Lower leg skin (tissue), 4 donors: ENCODE results near the gene GNG12. TPM values are rescaled to one million over a fixed set of nuclear protein-coding genes. Genes with fewer than 3 reads are reported as not detected.

Experiments
- DNase-seq, 2 donors: peaks; one replicate each; pipeline ENCODE4 v3.0.0-alpha.2; 2019; ENCODE audit warnings: low spot score in 2 of 2
- H3K4me3 ChIP-seq: fragments of 200-600 bp; sonication (generic); 2 replicates; pipeline ENCODE4 v1.5.1; 2017; ENCODE audit warnings: mild to moderate bottlenecking, low read depth; ENCODE audit not compliant: poor library complexity, severe bottlenecking
- POLR2A ChIP-seq, 2 donors: fragments of 450-650 bp; IDR thresholded peaks; one replicate each; pipeline ENCODE4 v1.6.1; 2016 to 2017; ENCODE audit warnings: antibody characterized with exemption in 2 of 2, mild to moderate bottlenecking in 1 of 2, moderate library complexity in 1 of 2
- WGBS, 2 donors: methylation state at CpG; one replicate each; pipeline ENCODE4 v1.1.5; 2018; 5-methylcytosine and 5-hydroxymethylcytosine counted together
- intact Hi-C: fragments of 100-400 bp; cut with DNase I; formaldehyde crosslinking; loops from one replicate; pipeline ENCODE4 v1.15.0; 2023; ENCODE audit warnings: low total_unique reads
- total RNA-seq, 4 donors: library from RNA; depleted of rRNA; stranded (reverse); fragments of >200 nt; gene quantifications; one replicate each; pipeline ENCODE4 v1.1.0, GENCODE V29; 2016
- TF ChIP-seq, protein P1 (sequence below), 3 donors: fragments of 450-650 bp; IDR thresholded peaks; one replicate each; pipeline ENCODE4 v1.5.1; 2016; ENCODE audit warnings: antibody characterized with exemption in 3 of 3, mild to moderate bottlenecking in 3 of 3, moderate library complexity in 2 of 3

The GNG12 gene
- total RNA-seq, 4 donors from 2014 or later: 89.7 to 113 (median 99.2) TPM

DNA sequence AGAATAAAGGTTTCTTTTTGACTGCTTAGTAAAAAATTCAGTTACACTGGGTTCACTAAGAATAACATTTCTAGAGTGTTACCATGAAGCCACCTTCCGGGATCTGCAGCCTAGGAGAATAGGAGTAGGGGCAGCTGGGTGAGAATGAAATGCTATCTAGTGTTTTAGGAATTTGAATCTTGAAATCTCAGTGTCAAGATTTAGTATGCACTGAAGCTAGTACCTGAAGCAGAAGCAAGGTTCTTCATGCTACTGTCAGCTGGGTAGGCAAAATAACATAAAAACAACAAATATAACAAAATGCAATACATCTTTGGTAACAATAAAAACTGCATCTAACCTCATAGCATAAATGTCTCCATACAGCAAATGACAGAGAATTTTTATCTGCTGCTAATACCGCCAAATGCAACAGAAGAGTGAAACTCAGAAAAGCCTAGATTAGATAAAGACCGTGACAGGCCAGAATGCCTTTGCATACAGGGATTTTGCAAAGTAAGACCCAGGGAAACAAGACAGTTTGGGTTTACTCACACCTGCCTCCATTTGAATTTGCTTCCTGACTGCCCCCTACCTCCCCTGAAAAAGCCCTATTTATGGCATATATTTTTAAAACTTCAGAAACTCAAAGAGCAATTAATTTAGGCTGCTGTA is 90.1 kb downstream of the GNG12 start:
- no peak overlapping the region for H3K4me3 ChIP-seq
- intact Hi-C loops: no loop called here
- no peak for TF ChIP-seq POLR2A (IDR thresholded peaks at IDR 0.05)
- TF ChIP-seq, protein P1, sequence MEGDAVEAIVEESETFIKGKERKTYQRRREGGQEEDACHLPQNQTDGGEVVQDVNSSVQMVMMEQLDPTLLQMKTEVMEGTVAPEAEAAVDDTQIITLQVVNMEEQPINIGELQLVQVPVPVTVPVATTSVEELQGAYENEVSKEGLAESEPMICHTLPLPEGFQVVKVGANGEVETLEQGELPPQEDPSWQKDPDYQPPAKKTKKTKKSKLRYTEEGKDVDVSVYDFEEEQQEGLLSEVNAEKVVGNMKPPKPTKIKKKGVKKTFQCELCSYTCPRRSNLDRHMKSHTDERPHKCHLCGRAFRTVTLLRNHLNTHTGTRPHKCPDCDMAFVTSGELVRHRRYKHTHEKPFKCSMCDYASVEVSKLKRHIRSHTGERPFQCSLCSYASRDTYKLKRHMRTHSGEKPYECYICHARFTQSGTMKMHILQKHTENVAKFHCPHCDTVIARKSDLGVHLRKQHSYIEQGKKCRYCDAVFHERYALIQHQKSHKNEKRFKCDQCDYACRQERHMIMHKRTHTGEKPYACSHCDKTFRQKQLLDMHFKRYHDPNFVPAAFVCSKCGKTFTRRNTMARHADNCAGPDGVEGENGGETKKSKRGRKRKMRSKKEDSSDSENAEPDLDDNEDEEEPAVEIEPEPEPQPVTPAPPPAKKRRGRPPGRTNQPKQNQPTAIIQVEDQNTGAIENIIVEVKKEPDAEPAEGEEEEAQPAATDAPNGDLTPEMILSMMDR (IDR thresholded peaks at IDR 0.05): no peak
- 92 to 93% methylated on average over 3 of the region's 3 CpGs for WGBS, 2 donors
- DNase-seq: no peak

DNA sequence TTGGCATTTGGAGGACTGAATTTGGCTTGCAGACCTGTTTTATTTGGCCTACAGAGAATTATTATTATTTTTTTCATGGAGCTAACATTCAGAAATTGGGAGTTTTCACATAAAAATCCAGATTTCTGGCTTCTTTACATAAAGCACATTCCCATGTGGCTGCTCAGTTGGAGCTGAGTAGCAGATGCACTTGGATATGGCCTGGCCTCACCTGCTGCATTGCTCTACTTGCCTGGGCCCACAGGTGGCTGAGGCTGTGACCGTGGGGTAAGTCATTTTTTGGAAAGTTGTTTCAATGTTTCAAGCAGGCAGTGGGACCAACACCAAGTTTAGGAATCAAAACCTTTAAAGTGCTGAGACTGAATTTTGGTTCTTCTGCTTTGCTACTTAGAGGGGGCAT is 91.5 kb downstream of the GNG12 start:
- no peak overlapping the region for H3K4me3 ChIP-seq
- no peak for DNase-seq
- TF ChIP-seq, protein P1 (IDR thresholded peaks at IDR 0.05): no peak
- TF ChIP-seq POLR2A (IDR thresholded peaks at IDR 0.05): no peak
- 76 to 83% methylated on average over 1 of the region's 1 CpG for WGBS, 2 donors
- intact Hi-C loops: no loop called here

GRCh38 chr1:67741121-67741520 is 92.1 kb downstream of the GNG12 start:
- TF ChIP-seq, protein P1 (IDR thresholded peaks at IDR 0.05): no peak
- TF ChIP-seq POLR2A (IDR thresholded peaks at IDR 0.05): no peak
- WGBS, 2 donors: 82 to 86% methylated on average over 3 of the region's 3 CpGs
- intact Hi-C loops: no loop called here
- no peak overlapping the region for H3K4me3 ChIP-seq
- DNase-seq: no peak

- intact Hi-C loops: no loop called here
- TF ChIP-seq, protein P1 (IDR thresholded peaks at IDR 0.05): no peak
- TF ChIP-seq POLR2A (IDR thresholded peaks at IDR 0.05): no peak
- 83 to 85% methylated on average over 3 of the region's 3 CpGs for WGBS, 2 donors
- H3K4me3 ChIP-seq: no peak overlapping the region
- DNase-seq: no peak
Observed at GRCh38 chr1:67740543-67740942, 92.7 kb downstream of the GNG12 start.

GRCh38 chr1:67739361-67739760 is 93.9 kb downstream of the GNG12 start:
- no peak for DNase-seq
- no peak overlapping the region for H3K4me3 ChIP-seq
- 96 to 99% methylated on average over 5 of the region's 5 CpGs for WGBS, 2 donors
- TF ChIP-seq, protein P1 (IDR thresholded peaks at IDR 0.05): no peak
- no peak for TF ChIP-seq POLR2A (IDR thresholded peaks at IDR 0.05)
- intact Hi-C loops: no loop called here

DNA sequence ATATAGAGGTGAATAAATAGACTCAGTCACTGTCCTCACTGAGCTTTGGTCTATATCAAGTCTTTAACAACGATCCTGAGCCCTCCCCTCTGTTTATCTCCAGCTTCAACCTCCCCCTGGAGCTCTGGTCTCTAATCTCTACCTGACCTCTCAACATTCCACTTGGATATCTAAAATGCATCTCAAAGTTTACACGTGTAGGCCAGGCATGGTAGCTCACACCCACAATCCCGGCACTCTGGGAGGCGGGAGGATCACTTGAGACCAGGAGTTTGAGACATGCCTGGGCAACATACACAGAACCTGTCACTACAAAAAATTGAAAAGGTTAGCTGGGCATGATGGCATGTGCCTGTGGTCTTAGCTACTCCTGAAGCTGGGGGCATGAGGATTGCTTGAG is 94.9 kb downstream of the GNG12 start:
- no peak overlapping the region for H3K4me3 ChIP-seq
- no peak for DNase-seq
- WGBS, 2 donors: 42 to 49% methylated on average over 4 of the region's 4 CpGs
- intact Hi-C loops: no loop called here
- no peak for TF ChIP-seq POLR2A (IDR thresholded peaks at IDR 0.05)
- TF ChIP-seq, protein P1 (IDR thresholded peaks at IDR 0.05): no peak
